D721Med (cell line): ENCODE data around the gene OSBPL9.

Experiments
- DNase-seq: peaks from one replicate; pipeline ENCODE4 v3.0.0; 2011; ENCODE audit warnings: low spot score; ENCODE audit not compliant: insufficient read length
- FAIRE-seq: peaks from 2 replicates; lab custom pipeline; 2011; peaks lifted over from hg19 to GRCh38; lab: Jason Lieb, UNC
- TF ChIP-seq, protein P1 (sequence below): IDR thresholded peaks from 2 replicates; pipeline ENCODE4 v1.5.1; 2012; ENCODE audit warnings: mild to moderate bottlenecking, control low read depth; ENCODE audit not compliant: insufficient read depth; ENCODE audit errors: missing control alignments

Gene OSBPL9

DNA sequence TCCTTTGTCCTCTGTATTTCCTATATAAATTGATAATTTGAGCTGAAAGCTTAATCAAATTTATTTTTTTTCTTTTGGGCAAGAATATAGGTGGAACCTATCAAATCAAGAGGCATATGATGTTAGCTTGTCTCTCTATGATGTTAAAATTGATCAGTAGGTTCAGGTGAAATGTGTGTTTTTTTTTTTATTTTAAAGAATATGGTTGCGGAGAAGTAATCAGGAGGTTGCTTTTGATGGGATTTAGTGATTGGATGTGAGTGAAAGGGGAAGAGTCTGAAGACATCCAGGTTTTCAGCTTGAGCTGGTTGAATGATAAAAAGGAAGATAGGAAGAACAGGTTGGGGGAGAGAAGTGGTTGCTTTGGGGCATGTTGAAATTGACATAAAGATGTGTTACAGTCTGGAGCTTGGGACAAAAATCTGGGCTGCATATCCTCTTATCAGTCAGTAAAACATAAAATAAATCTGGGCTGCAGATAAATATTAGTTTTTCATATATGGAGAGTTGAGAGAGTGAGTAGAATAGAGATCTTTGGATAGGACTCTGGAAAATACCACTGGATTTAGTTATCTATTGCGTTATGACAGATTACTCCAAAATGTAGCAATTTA lies 5.1 kb downstream of the OSBPL9 start:
- FAIRE-seq (no peak), DNase-seq (no peak)
- TF ChIP-seq, protein P1, sequence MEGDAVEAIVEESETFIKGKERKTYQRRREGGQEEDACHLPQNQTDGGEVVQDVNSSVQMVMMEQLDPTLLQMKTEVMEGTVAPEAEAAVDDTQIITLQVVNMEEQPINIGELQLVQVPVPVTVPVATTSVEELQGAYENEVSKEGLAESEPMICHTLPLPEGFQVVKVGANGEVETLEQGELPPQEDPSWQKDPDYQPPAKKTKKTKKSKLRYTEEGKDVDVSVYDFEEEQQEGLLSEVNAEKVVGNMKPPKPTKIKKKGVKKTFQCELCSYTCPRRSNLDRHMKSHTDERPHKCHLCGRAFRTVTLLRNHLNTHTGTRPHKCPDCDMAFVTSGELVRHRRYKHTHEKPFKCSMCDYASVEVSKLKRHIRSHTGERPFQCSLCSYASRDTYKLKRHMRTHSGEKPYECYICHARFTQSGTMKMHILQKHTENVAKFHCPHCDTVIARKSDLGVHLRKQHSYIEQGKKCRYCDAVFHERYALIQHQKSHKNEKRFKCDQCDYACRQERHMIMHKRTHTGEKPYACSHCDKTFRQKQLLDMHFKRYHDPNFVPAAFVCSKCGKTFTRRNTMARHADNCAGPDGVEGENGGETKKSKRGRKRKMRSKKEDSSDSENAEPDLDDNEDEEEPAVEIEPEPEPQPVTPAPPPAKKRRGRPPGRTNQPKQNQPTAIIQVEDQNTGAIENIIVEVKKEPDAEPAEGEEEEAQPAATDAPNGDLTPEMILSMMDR, result no peak

DNA sequence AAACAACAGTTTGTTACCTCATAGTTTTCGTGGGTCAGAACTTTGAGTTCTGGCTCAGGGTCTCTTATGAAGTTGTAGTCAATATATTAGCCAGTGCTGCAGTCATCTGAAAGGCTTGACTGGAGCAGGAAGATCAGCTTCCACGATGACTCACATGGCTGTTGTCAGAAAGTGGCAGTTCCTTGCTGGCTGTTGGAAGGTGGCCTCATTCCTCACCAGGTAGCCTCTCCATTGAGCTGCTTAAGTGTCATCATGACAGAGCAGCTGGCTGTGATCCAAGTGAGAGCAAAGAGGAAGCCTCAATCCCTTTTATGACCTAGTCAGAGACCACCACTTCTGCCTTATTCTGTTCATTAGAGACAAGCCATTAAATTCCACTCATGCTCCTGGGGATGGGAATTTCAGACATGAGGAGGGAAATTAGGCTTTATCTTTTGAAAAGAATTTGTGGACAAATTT lies 5.6 kb downstream of the OSBPL9 start:
- no peak for FAIRE-seq
- DNase-seq, result no peak
- TF ChIP-seq, protein P1, result no peak

DNA sequence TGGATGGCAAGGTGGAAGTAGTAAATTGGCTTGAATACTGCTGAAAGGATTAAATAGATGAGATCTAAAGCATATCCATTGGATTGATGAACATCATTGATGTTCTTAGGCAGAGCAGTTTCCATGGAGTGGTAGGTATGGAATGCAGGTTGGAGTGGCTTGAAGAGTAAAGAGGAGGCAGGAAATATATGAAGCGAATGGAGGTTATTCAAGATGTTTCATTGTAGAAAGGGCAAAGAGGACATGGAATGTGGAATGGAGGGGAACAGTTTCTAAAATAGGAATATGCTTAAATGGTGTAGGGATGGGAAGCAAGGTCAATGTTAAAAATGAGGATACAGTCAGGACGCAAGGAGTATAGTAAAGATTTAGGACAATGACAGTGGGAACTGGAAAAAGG lies 6.1 kb downstream of the OSBPL9 start:
- DNase-seq (no peak), FAIRE-seq (no peak)
- TF ChIP-seq, protein P1, result no peak

DNA sequence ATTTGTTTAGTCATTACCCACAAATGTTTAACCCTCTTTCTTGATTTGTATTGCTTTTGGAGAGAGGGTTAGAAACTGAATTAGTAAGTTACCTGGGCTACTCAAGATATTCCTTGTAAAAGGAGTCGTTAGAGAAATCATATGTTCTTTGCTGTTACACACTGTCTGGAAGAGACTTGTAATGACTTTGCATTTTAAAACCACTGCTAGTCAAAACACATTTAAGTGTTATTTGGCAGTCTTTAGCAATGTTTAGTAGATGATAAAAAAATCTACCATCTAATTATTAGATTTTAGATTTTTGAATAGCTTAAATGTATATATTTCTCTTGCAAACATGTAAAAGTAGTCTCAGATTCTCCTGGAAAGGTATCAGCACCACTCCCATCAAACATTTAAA lies 6.6 kb downstream of the OSBPL9 start:
- FAIRE-seq, result no peak
- TF ChIP-seq, protein P1, result no peak

DNA sequence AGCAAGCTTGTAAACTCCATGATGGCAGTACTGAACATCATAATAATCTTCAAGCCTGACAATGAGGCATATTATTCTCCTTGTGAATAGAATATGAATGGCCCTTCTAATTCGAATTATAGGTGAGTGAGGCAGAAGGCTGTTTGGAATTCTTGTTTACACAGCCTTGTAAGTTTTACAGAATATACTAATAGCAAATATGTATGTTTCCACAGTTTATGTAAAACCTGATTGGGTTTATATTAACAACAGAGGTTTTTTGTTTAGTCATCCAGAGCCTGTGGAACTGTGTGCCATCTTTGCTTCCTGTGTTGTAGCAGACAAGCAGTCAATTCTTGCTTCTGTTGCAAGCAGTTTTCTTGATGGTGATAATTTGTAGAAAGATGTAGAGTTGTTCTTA lies 8.0 kb downstream of the OSBPL9 start:
- TF ChIP-seq, protein P1, result no peak
- DNase-seq, result no peak
- FAIRE-seq, result no peak

More for the DNA sequence above, 6.6 kb downstream of the OSBPL9 start:
- no peak for DNase-seq

DNA sequence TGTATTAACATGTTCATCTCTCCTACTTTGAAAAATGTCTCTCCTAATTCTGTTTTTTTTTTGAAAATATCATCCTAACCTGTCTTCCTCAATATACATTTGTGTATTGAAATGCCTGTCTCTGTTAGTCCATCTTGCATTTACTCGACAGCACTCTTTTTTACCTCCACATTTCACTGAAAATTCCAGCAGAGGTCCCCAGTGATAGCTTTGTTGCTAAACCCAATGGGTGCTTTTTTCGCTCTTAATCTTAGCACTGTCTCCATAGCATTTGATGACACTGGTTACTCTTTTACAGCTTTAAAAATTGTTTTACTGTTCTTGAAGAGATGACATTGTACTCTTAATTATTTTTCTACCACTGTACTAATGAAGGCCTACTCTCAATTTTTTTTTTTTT lies 10.8 kb downstream of the OSBPL9 start:
- no peak for DNase-seq
- no peak for FAIRE-seq

More for the DNA sequence above, 10.8 kb downstream of the OSBPL9 start:
- TF ChIP-seq, protein P1, result peak; percentile 35
